IMR-90 (cell line): ENCODE results near the gene SLC25A51. TPM values are rescaled to one million over a fixed set of nuclear protein-coding genes. Genes with fewer than 3 reads are reported as not detected.

Source experiments
- ATAC-seq: fragments of 200-7000 bp; cut with Tn5 transposase; 2 replicates; pipeline ENCODE4 v1.9.1; 2020; ENCODE audit warnings: low read depth, mild to moderate bottlenecking, moderate library complexity
- BruUV-seq: library from RNA; stranded (reverse); fragments of 400-500 nt; replicated peaks from 2 replicates; lab custom pipeline; 2021; lab: Mats Ljungman, UMichigan
- CTCF ChIA-PET: fragments of 300-600 bp; formaldehyde crosslinking; extraction: SDS; loops from one replicate; lab custom pipeline; 2021; ENCODE audit warnings: antibody characterized with exemption; lab: Yijun Ruan, JAX
- POLR2A ChIA-PET: fragments of 300-600 bp; sonication (Branson Sonifier 250); formaldehyde crosslinking; loops from one replicate; lab custom pipeline; 2022; ENCODE audit warnings: antibody characterized with exemption; ENCODE audit not compliant: unreplicated experiment; lab: Charles Lee
- DNase-seq: peaks from one replicate; pipeline ENCODE4 v3.0.0; 2013
- H2AFZ ChIP-seq: replicated peaks from 2 replicates; pipeline ENCODE3; 2013; ENCODE audit warnings: low read length, mild to moderate bottlenecking; ENCODE audit not compliant: poor library complexity
- H2AK5ac ChIP-seq: 2 replicates; pipeline ENCODE4 v1.6.1; 2013; ENCODE audit warnings: low read depth, low read length, inconsistent platforms
- H2AK9ac ChIP-seq: replicated peaks from 2 replicates; pipeline ENCODE3; 2013; ENCODE audit warnings: mild to moderate bottlenecking, low read depth, low read length, moderate library complexity; ENCODE audit not compliant: poor library complexity
- H2BK120ac ChIP-seq: 2 replicates; pipeline ENCODE4 v1.6.1; 2013; ENCODE audit warnings: low read depth, low read length, inconsistent platforms
- H2BK15ac ChIP-seq: 3 replicates; pipeline ENCODE4 v1.6.1; 2013; ENCODE audit warnings: low read depth, low read length, inconsistent platforms
- H2BK20ac ChIP-seq: 2 replicates; pipeline ENCODE4 v1.6.1; 2013; ENCODE audit warnings: low read depth, mild to moderate bottlenecking, inconsistent platforms, low read length, moderate library complexity
- H2BK5ac ChIP-seq: 2 replicates; pipeline ENCODE4 v1.6.1; 2013; ENCODE audit warnings: mild to moderate bottlenecking, low read depth, low read length, inconsistent platforms; ENCODE audit not compliant: poor library complexity, severe bottlenecking
- H3K14ac ChIP-seq: replicated peaks from 2 replicates; pipeline ENCODE4 v1.6.1; 2013; ENCODE audit warnings: low read depth, low read length, inconsistent platforms
- H3K18ac ChIP-seq: 2 replicates; pipeline ENCODE4 v1.6.1; 2013; ENCODE audit warnings: low read depth, low read length, control low read depth
- H3K23ac ChIP-seq: 2 replicates; pipeline ENCODE4 v1.6.1; 2013; ENCODE audit warnings: low read depth, low read length, inconsistent platforms
- H3K27ac ChIP-seq: 2 replicates; pipeline ENCODE4 v1.5.1; 2013; ENCODE audit warnings: mild to moderate bottlenecking, control low read depth, low read length; ENCODE audit not compliant: insufficient read depth
- H3K27me3 ChIP-seq: 2 replicates; pipeline ENCODE4 v1.6.1; 2013; ENCODE audit warnings: low read length; ENCODE audit not compliant: control insufficient read depth, insufficient read depth
- H3K36me3 ChIP-seq: 2 replicates; pipeline ENCODE4 v1.6.1; 2013; ENCODE audit warnings: low read length, mixed read lengths; ENCODE audit not compliant: control insufficient read depth, insufficient read depth
- H3K4ac ChIP-seq: 2 replicates; pipeline ENCODE4 v1.6.1; 2013; ENCODE audit warnings: low read depth, low read length, inconsistent platforms
- H3K4me1 ChIP-seq: 2 replicates; pipeline ENCODE4 v1.6.1; 2013; ENCODE audit warnings: low read length, mixed read lengths; ENCODE audit not compliant: control insufficient read depth, insufficient read depth
- H3K4me2 ChIP-seq: 2 replicates; pipeline ENCODE4 v1.6.1; 2013; ENCODE audit warnings: low read depth, mild to moderate bottlenecking, control low read depth, low read length, moderate library complexity
- H3K4me3 ChIP-seq: 2 replicates; pipeline ENCODE4 v1.5.1; 2013; ENCODE audit warnings: low read depth, mild to moderate bottlenecking, control low read depth, low read length, moderate library complexity; ENCODE audit not compliant: insufficient read depth
- H3K56ac ChIP-seq: 2 replicates; pipeline ENCODE4 v1.6.1; 2013; ENCODE audit warnings: low read length, inconsistent platforms; ENCODE audit not compliant: insufficient read depth; ENCODE audit errors: extremely low read depth
- H3K79me1 ChIP-seq, 2 experiments: 2 replicates each; pipeline ENCODE4 v1.6.1; 2013; ENCODE audit warnings: low read length in 2 of 2, inconsistent platforms in 1 of 2, low read depth in 1 of 2
- H3K9ac ChIP-seq: 2 replicates; pipeline ENCODE4 v1.6.1; 2013; ENCODE audit warnings: low read depth, low read length, control low read depth
- H3K9me1 ChIP-seq: 2 replicates; pipeline ENCODE4 v1.6.1; 2013; ENCODE audit warnings: low read length, inconsistent platforms; ENCODE audit not compliant: insufficient read depth
- H3K9me3 ChIP-seq: 2 replicates; pipeline ENCODE4 v1.6.1; 2013; ENCODE audit warnings: low read length; ENCODE audit not compliant: control insufficient read depth, insufficient read depth
- H4K20me1 ChIP-seq: 2 replicates; pipeline ENCODE4 v1.6.1; 2013; ENCODE audit warnings: low read length, inconsistent platforms; ENCODE audit not compliant: insufficient read depth
- H4K5ac ChIP-seq: 2 replicates; pipeline ENCODE4 v1.6.1; 2013; ENCODE audit warnings: mild to moderate bottlenecking, low read depth, low read length, control low read depth
- H4K8ac ChIP-seq, 2 experiments: 2 replicates each; pipeline ENCODE4 v1.6.1; 2013; ENCODE audit warnings: low read depth in 2 of 2, low read length in 2 of 2, control low read depth in 1 of 2, inconsistent platforms in 1 of 2
- H4K91ac ChIP-seq: 2 replicates; pipeline ENCODE4 v1.6.1; 2013; ENCODE audit warnings: low read depth, low read length, inconsistent platforms; ENCODE audit not compliant: insufficient read depth
- FOS ChIP-seq: fragments of 150-350 bp; IDR thresholded peaks from 2 replicates; pipeline ENCODE4 v1.6.1; 2016; ENCODE audit warnings: low read depth, low read length
- NFE2L2 ChIP-seq: fragments of 150-350 bp; IDR thresholded peaks from 2 replicates; pipeline ENCODE4 v1.6.1; 2016; ENCODE audit warnings: low read depth, mild to moderate bottlenecking, low read length
- SMC3 ChIP-seq: fragments of 150-350 bp; IDR thresholded peaks from 2 replicates; pipeline ENCODE4 v1.6.1; 2016; ENCODE audit warnings: low read depth, mild to moderate bottlenecking, antibody characterized with exemption, low read length, moderate library complexity
- WGBS, 2 experiments: methylation state at CpG; one replicate each; pipeline versions ENCODE4 v1.1.5 to v1.1.7; 2013; ENCODE audit warnings: missing lambda C conversion rate in 2 of 2; ENCODE audit not compliant: insufficient read length in 1 of 2; ENCODE audit errors: extremely low coverage in 2 of 2; 5-methylcytosine and 5-hydroxymethylcytosine counted together
- dilution Hi-C: fragments of 300-500 bp; cut with HindIII; formaldehyde crosslinking; loops from one replicate; pipeline ENCODE4 v1.14.3; 2018; ENCODE audit warnings: low sequenced_read_pairs; ENCODE audit not compliant: unreplicated experiment
- in situ Hi-C: fragments of 300-500 bp; cut with MboI; formaldehyde crosslinking; loops from 3 replicates; pipeline ENCODE4 v1.14.3; 2019; ENCODE audit warnings: low sequenced_read_pairs, inconsistent platforms, mixed read lengths
- intact Hi-C: fragments of 100-400 bp; cut with micrococcal nuclease; formaldehyde crosslinking; loops from 2 replicates; pipeline ENCODE4 v1.10.0; 2022
- polyA plus RNA-seq, 3 experiments: library from polyadenylated mRNA; depleted of rRNA; stranded (reverse); fragments of >200 nt; gene quantifications; 2 replicates each; pipeline ENCODE4 v1.2.3, GENCODE V29; 2012; ENCODE audit warnings: low replicate concordance in 1 of 3
- total RNA-seq: library from RNA; depleted of rRNA; stranded (reverse); fragments of >200 nt; gene quantifications from 2 replicates; pipeline ENCODE4 v1.2.3, GENCODE V29; 2012

Gene SLC25A51
- total and polyA plus RNA-seq, 2 of the 4 experiments (the other 2 are of a cell fraction), result 14.1 to 81.6 TPM

DNA sequence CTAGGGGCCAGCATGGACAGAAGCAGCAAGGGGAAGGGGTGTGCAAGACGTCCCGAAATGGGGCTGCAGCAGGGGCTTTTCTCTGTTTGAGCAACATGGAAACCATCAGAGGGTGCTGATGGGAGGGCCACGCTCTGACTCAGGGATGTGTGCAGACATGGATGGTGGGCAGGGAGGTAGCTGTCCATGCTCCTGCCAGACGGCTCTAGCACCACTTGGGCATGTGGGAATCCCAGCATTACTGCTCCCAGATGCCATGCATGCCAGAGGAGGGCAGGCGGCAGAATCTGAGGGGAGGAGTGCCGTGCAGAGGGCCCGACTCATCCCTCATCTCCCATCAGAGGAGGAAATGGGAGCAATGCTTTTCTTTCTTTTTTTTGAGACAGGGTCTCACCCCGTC, 45.6 kb upstream of the SLC25A51 start:
- no peak for ATAC-seq
- no peak overlapping the region for H3K18ac ChIP-seq
- intact Hi-C loops, result no loop called here

More for the DNA sequence above, 45.6 kb upstream of the SLC25A51 start:
- Histone ChIP-seq H2BK5ac (peak overlapping the region; percentile 35), H3K56ac (no peak overlapping the region), H3K23ac (no peak overlapping the region), H3K14ac (no peak overlapping the region), H3K4me1 (peaks cover 34% of the 10 kb centered on the region), H3K4ac (peak overlapping the region; percentile 5; the same call in 1 of the 2 replicates), H3K4me2 (no peak overlapping the region), H3K9me1 (peaks cover 59% of the 10 kb centered on the region), H3K9me3 (no peaks in the 10 kb centered on the region), H2BK120ac (peak overlapping the region; percentile 30; the same call in 1 of the 2 replicates), H2AK5ac (no peak overlapping the region), H2BK15ac (no peak overlapping the region), H3K4me3 (no peak overlapping the region), H3K27ac (0 out of 2 replicates have a peak overlapping the region, but pooled peaks have one; percentile 4), H2AFZ (no peak overlapping the region), H4K91ac (peak overlapping the region; percentile 4; the same call in 1 of the 2 replicates), H4K5ac (no peak overlapping the region), H4K20me1 (peaks cover 12% of the 10 kb centered on the region), H3K79me1 (peaks cover 54 to 91% of the 10 kb centered on the region in 2 experiments; a peak in 3 of 4 replicates), H2BK20ac (0 out of 2 replicates have a peak overlapping the region, but pooled peaks have one; percentile 1), H3K36me3 (peaks cover 78% of the 10 kb centered on the region), H4K8ac (no peak overlapping the region), H3K27me3 (no peaks in the 10 kb centered on the region), H3K9ac (no peak overlapping the region), H2AK9ac (no peak overlapping the region)
- 63% methylated on average over 3 of the region's 8 CpGs; no CpG with 5 or more reads in 1 of the 2 experiments for WGBS, 2 experiments
- BruUV-seq, result no TSS peak
- ChIA-PET POLR2A (no interaction called here), CTCF (interaction anchor here (0.7 to 0.8 kb wide), 2 partner anchors 12 to 17 kb away, joined by 3 to 7 read pairs; no protein-coding TSS in a partner anchor)
- in situ Hi-C loops (no loop called here), dilution Hi-C loops (loop anchor here (25.0 kb wide), 1 partner anchor 113 kb away; the partner anchor contains the start of gene SHB)
- TF ChIP-seq SMC3 (no peak), NFE2L2 (no peak), FOS (peak; percentile 8; the same call in 1 of the 2 replicates)
- no peak for DNase-seq
